A673 (cell line): ENCODE measurements around the gene MB21D2. TPM values are rescaled to one million over a fixed set of nuclear protein-coding genes. Genes with fewer than 3 reads are reported as not detected.

ENCODE experiments used
- BruUV-seq: library from RNA; stranded (reverse); fragments of 400-500 nt; replicated peaks from 2 replicates; lab custom pipeline; 2021; lab: Mats Ljungman, UMichigan
- CTCF ChIA-PET: fragments of 300-600 bp; sonication (Branson Sonifier 250); formaldehyde crosslinking; loops from one replicate; lab custom pipeline; 2022; ENCODE audit warnings: antibody characterized with exemption; lab: Charles Lee
- POLR2A ChIA-PET: fragments of 300-600 bp; sonication (Branson Sonifier 250); formaldehyde crosslinking; loops from one replicate; lab custom pipeline; 2022; ENCODE audit warnings: antibody characterized with exemption; ENCODE audit not compliant: low non-redundant PET; lab: Charles Lee
- DNase-seq: peaks from one replicate; pipeline ENCODE4 v3.0.0-alpha.2; 2015; ENCODE audit warnings: low spot score
- H3K27ac ChIP-seq: fragments of 200-600 bp; sonication (generic); 2 replicates; pipeline ENCODE4 v1.5.1; 2016; ENCODE audit warnings: mixed run types, low read depth, mild to moderate bottlenecking, mixed read lengths, antibody characterized with exemption, low read length; ENCODE audit not compliant: poor library complexity, severe bottlenecking
- H3K27me3 ChIP-seq: fragments of 200-600 bp; sonication (generic); replicated peaks from 2 replicates; pipeline ENCODE4 v1.6.1; 2017; ENCODE audit warnings: mixed run types, low read depth, mild to moderate bottlenecking, mixed read lengths, antibody characterized with exemption, low read length; ENCODE audit not compliant: insufficient read depth, poor library complexity
- H3K36me3 ChIP-seq: fragments of 200-600 bp; sonication (generic); 2 replicates; pipeline ENCODE4 v1.6.1; 2016; ENCODE audit warnings: mixed run types, mild to moderate bottlenecking, mixed read lengths, antibody characterized with exemption, low read length; ENCODE audit not compliant: insufficient read depth, poor library complexity, severe bottlenecking
- H3K4me1 ChIP-seq: fragments of 200-600 bp; sonication (generic); 2 replicates; pipeline ENCODE4 v1.6.1; 2017; ENCODE audit warnings: mixed run types, mild to moderate bottlenecking, mixed read lengths, antibody characterized with exemption, low read length; ENCODE audit not compliant: insufficient read depth, poor library complexity, severe bottlenecking
- H3K4me3 ChIP-seq: fragments of 200-600 bp; sonication (generic); 2 replicates; pipeline ENCODE4 v1.5.1; 2016; ENCODE audit warnings: low read depth, mixed run types, mild to moderate bottlenecking, mixed read lengths, low read length; ENCODE audit not compliant: poor library complexity, severe bottlenecking
- H3K9me3 ChIP-seq: fragments of 200-600 bp; sonication (generic); 2 replicates; pipeline ENCODE4 v1.6.1; 2016; ENCODE audit warnings: mixed run types, low read depth, mild to moderate bottlenecking, mixed read lengths, antibody characterized with exemption, low read length; ENCODE audit not compliant: poor library complexity, severe bottlenecking
- EZH2 ChIP-seq: fragments of 200-600 bp; sonication (generic); IDR thresholded peaks from 2 replicates; pipeline ENCODE4 v1.6.1; 2017; ENCODE audit warnings: borderline replicate concordance, low read depth, mild to moderate bottlenecking, mixed read lengths, antibody characterized with exemption, low read length; ENCODE audit not compliant: poor library complexity, severe bottlenecking
- intact Hi-C: fragments of 100-400 bp; cut with micrococcal nuclease; formaldehyde crosslinking; loops from one replicate; pipeline ENCODE4 v1.10.0; 2022; ENCODE audit not compliant: unreplicated experiment
- total RNA-seq: library from RNA; stranded (reverse); gene quantifications from 2 replicates; pipeline ENCODE4 v1.2.3, GENCODE V29; 2021
- TF ChIP-seq, protein P1 (sequence below): fragments of 300-800, 200-600 bp; sonication (generic); conservative IDR thresholded peaks from 2 replicates; pipeline ENCODE4 v1.5.1; 2017; ENCODE audit warnings: low read depth, mild to moderate bottlenecking, antibody characterized with exemption, low read length, moderate library complexity, mixed read lengths

MB21D2 gene
- total RNA-seq, 1 experiment from 2014 or later, result 8.1 TPM

- Histone ChIP-seq H3K9me3 (peaks cover 6% of the 10 kb centered on the region), H3K4me3 (no peak overlapping the region), H3K4me1 (no peaks in the 10 kb centered on the region), H3K27ac (no peak overlapping the region), H3K27me3 (no peaks in the 10 kb centered on the region), H3K36me3 (no peaks in the 10 kb centered on the region)
- intact Hi-C loops, result no loop called here
- CTCF ChIA-PET, result no interaction called here
- POLR2A ChIA-PET, result no interaction called here
- no peak for TF ChIP-seq EZH2
- TF ChIP-seq, protein P1, sequence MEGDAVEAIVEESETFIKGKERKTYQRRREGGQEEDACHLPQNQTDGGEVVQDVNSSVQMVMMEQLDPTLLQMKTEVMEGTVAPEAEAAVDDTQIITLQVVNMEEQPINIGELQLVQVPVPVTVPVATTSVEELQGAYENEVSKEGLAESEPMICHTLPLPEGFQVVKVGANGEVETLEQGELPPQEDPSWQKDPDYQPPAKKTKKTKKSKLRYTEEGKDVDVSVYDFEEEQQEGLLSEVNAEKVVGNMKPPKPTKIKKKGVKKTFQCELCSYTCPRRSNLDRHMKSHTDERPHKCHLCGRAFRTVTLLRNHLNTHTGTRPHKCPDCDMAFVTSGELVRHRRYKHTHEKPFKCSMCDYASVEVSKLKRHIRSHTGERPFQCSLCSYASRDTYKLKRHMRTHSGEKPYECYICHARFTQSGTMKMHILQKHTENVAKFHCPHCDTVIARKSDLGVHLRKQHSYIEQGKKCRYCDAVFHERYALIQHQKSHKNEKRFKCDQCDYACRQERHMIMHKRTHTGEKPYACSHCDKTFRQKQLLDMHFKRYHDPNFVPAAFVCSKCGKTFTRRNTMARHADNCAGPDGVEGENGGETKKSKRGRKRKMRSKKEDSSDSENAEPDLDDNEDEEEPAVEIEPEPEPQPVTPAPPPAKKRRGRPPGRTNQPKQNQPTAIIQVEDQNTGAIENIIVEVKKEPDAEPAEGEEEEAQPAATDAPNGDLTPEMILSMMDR, result no peak
- no TSS peak for BruUV-seq
- DNase-seq, result no peak
Observed at GRCh38 chr3:192858849-192859585, 58.6 kb downstream of the MB21D2 start.

DNA sequence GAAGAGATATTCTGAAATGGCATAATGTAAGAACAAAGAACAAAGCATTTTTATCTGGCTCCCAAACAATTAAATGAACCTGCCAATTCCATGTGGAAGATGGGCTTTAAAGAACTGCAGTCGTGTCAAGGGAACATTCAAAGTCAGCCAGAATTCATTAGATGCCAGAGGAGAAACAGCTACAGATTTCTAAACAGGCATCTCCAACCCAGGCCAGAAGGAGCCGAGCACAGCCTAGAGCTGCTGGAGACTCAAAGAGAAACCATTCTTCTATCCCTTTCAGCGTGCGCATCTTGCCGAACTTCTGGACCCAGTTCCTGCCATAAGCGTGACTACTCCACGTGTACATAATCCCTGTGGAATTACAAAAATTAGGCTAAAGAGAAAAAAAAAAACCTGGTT, 60.4 kb downstream of the MB21D2 start:
- ChIA-PET POLR2A (no interaction called here), CTCF (no interaction called here)
- Histone ChIP-seq H3K4me1 (no peaks in the 10 kb centered on the region), H3K36me3 (no peaks in the 10 kb centered on the region), H3K27ac (no peak overlapping the region), H3K27me3 (no peaks in the 10 kb centered on the region), H3K4me3 (no peak overlapping the region), H3K9me3 (peaks cover 6% of the 10 kb centered on the region)
- TF ChIP-seq EZH2, result no peak
- TF ChIP-seq, protein P1, result no peak
- no TSS peak for BruUV-seq
- intact Hi-C loops, result no loop called here
- no peak for DNase-seq

GRCh38 chr3:192855434-192855833, 62.2 kb downstream of the MB21D2 start:
- no TSS peak for BruUV-seq

More at GRCh38 chr3:192855434-192855833, 62.2 kb downstream of the MB21D2 start:
- no peaks in the 10 kb centered on the region for H3K36me3 ChIP-seq
- peaks cover 11% of the 10 kb centered on the region for H3K4me1 ChIP-seq
- H3K9me3 ChIP-seq, result peaks cover 6% of the 10 kb centered on the region
- no peaks in the 10 kb centered on the region for H3K27me3 ChIP-seq
- H3K27ac ChIP-seq, result no peak overlapping the region
- no peak for DNase-seq
- intact Hi-C loops, result no loop called here
- ChIA-PET POLR2A (no interaction called here), CTCF (no interaction called here)
- TF ChIP-seq EZH2, result no peak
- TF ChIP-seq, protein P1, result no peak
- H3K4me3 ChIP-seq, result no peak overlapping the region
